PC-9 (cell line): Measurements from ENCODE around the gene CREG1.

Experiments used
- CTCF ChIP-seq: fragments of 200-600 bp; sonication (generic); conservative IDR thresholded peaks from 2 replicates; pipeline ENCODE4 v1.6.1; 2017; ENCODE audit warnings: mixed run types, antibody characterized with exemption, mild to moderate bottlenecking, moderate library complexity
- EZH2 ChIP-seq: fragments of 200-600 bp; sonication (generic); IDR thresholded peaks from 2 replicates; pipeline ENCODE4 v1.8.0; 2017; ENCODE audit warnings: antibody characterized with exemption, low read depth

GRCh38 chr1:167548059-167548932 is 5.3 kb downstream of the CREG1 start:
- TF ChIP-seq CTCF (no peak), EZH2 (no peak)
